ENCODE measurements around the gene PAPPA2.

PAPPA2 gene

GRCh38 chr1:176815621-176816020 lies 352.6 kb downstream of the PAPPA2 start:
- DNase-seq: no peak

- no peak for DNase-seq
These were observed 353.3 kb downstream of the PAPPA2 start for GRCh38 chr1:176816232-176816631.

GRCh38 chr1:176820391-176821031 lies 357.5 kb downstream of the PAPPA2 start:
- no peak for DNase-seq

GRCh38 chr1:176826265-176826664 lies 363.3 kb downstream of the PAPPA2 start:
- DNase-seq: peak; percentile 85

- no peak for DNase-seq
These were observed 366.3 kb downstream of the PAPPA2 start for GRCh38 chr1:176829261-176829660.

- no peak for DNase-seq
These were observed 368.2 kb downstream of the PAPPA2 start for GRCh38 chr1:176831150-176831549.

- DNase-seq: peak; percentile 9
These were observed 374.7 kb downstream of the PAPPA2 start for GRCh38 chr1:176837708-176838107.

GRCh38 chr1:176838276-176838995 lies 375.5 kb downstream of the PAPPA2 start:
- no peak for DNase-seq

GRCh38 chr1:176839216-176839615 lies 376.2 kb downstream of the PAPPA2 start:
- no peak for DNase-seq

- DNase-seq: no peak
These were observed 378.3 kb downstream of the PAPPA2 start for GRCh38 chr1:176841238-176841637.

GRCh38 chr1:176843352-176844297 lies 380.6 kb downstream of the PAPPA2 start:
- peak; percentile 32 for DNase-seq

GRCh38 chr1:176847052-176847451 lies 384.1 kb downstream of the PAPPA2 start:
- DNase-seq: no peak

GRCh38 chr1:176849281-176849680 lies 386.3 kb downstream of the PAPPA2 start:
- DNase-seq: no peak

GRCh38 chr1:176850871-176851270 lies 387.9 kb downstream of the PAPPA2 start:
- DNase-seq: no peak

GRCh38 chr1:176852124-176852523 lies 389.1 kb downstream of the PAPPA2 start:
- DNase-seq: no peak

- no peak for DNase-seq
These were observed 390.5 kb downstream of the PAPPA2 start for GRCh38 chr1:176853503-176853902.

GRCh38 chr1:176854121-176854520 lies 391.1 kb downstream of the PAPPA2 start:
- no peak for DNase-seq

GRCh38 chr1:176854758-176855745 lies 392.1 kb downstream of the PAPPA2 start:
- DNase-seq: no peak

- DNase-seq: no peak
These were observed 394.7 kb downstream of the PAPPA2 start for GRCh38 chr1:176857632-176858031.

GRCh38 chr1:176858433-176858916 lies 395.5 kb downstream of the PAPPA2 start:
- no peak for DNase-seq

- no peak for DNase-seq
These were observed 400.6 kb downstream of the PAPPA2 start for GRCh38 chr1:176863613-176864012.

GRCh38 chr1:176864211-176864610 lies 401.2 kb downstream of the PAPPA2 start:
- no peak for DNase-seq
